Measurements from ENCODE around the gene TMEM132C.

Gene TMEM132C

GRCh38 chr12:128426511-128426910, 159.5 kb downstream of the TMEM132C start:
- no peak for DNase-seq (ENCODE audit: insufficient read length, low spot score)
- TF ChIP-seq POLR2A (IDR thresholded peaks at IDR 0.05; ENCODE audit: low read depth, low read length) = no peak
- FAIRE-seq = no peak

- no peak for DNase-seq (ENCODE audit: insufficient read length, low spot score)
- no peak for FAIRE-seq
- no peak for TF ChIP-seq POLR2A (IDR thresholded peaks at IDR 0.05; ENCODE audit: low read depth, low read length)
Measured at GRCh38 chr12:128439796-128440195, 172.8 kb downstream of the TMEM132C start.

GRCh38 chr12:128442096-128442495, 175.1 kb downstream of the TMEM132C start:
- no peak for TF ChIP-seq POLR2A (IDR thresholded peaks at IDR 0.05; ENCODE audit: low read depth, low read length)
- DNase-seq (ENCODE audit: insufficient read length, low spot score) (no peak), FAIRE-seq (no peak)

- no peak for FAIRE-seq
- TF ChIP-seq POLR2A (IDR thresholded peaks at IDR 0.05; ENCODE audit: low read depth, low read length) = no peak
- DNase-seq (ENCODE audit: insufficient read length, low spot score) = no peak
Measured at GRCh38 chr12:128444598-128444997, 177.6 kb downstream of the TMEM132C start.

- TF ChIP-seq POLR2A (IDR thresholded peaks at IDR 0.05; ENCODE audit: low read depth, low read length) = no peak
- FAIRE-seq (no peak), DNase-seq (ENCODE audit: insufficient read length, low spot score) (no peak)
Measured at GRCh38 chr12:128445415-128446127, 178.6 kb downstream of the TMEM132C start.

- DNase-seq (ENCODE audit: insufficient read length, low spot score) (no peak), FAIRE-seq (no peak)
- no peak for TF ChIP-seq POLR2A (IDR thresholded peaks at IDR 0.05; ENCODE audit: low read depth, low read length)
Measured at GRCh38 chr12:128449146-128449894, 182.3 kb downstream of the TMEM132C start.

GRCh38 chr12:128450810-128451209, 183.8 kb downstream of the TMEM132C start:
- TF ChIP-seq POLR2A (IDR thresholded peaks at IDR 0.05; ENCODE audit: low read depth, low read length) = no peak
- FAIRE-seq = no peak
- DNase-seq (ENCODE audit: insufficient read length, low spot score) = no peak

- no peak for TF ChIP-seq POLR2A (IDR thresholded peaks at IDR 0.05; ENCODE audit: low read depth, low read length)
- no peak for FAIRE-seq
- DNase-seq (ENCODE audit: insufficient read length, low spot score) = no peak
Measured at GRCh38 chr12:128455851-128456250, 188.9 kb downstream of the TMEM132C start.

- no peak for FAIRE-seq
- no peak for DNase-seq (ENCODE audit: insufficient read length, low spot score)
- TF ChIP-seq POLR2A (IDR thresholded peaks at IDR 0.05; ENCODE audit: low read depth, low read length) = no peak
Measured at GRCh38 chr12:128456922-128457321, 190.0 kb downstream of the TMEM132C start.

- DNase-seq (ENCODE audit: insufficient read length, low spot score) = no peak
- FAIRE-seq = no peak
- no peak for TF ChIP-seq POLR2A (IDR thresholded peaks at IDR 0.05; ENCODE audit: low read depth, low read length)
Measured at GRCh38 chr12:128458301-128458974, 191.5 kb downstream of the TMEM132C start.

- TF ChIP-seq POLR2A (IDR thresholded peaks at IDR 0.05; ENCODE audit: low read depth, low read length) = no peak
- FAIRE-seq (no peak), DNase-seq (ENCODE audit: insufficient read length, low spot score) (no peak)
Measured at GRCh38 chr12:128459067-128459466, 192.1 kb downstream of the TMEM132C start.

- TF ChIP-seq POLR2A (IDR thresholded peaks at IDR 0.05; ENCODE audit: low read depth, low read length) = no peak
- DNase-seq (ENCODE audit: insufficient read length, low spot score) (no peak), FAIRE-seq (no peak)
Measured at GRCh38 chr12:128463881-128464280, 196.9 kb downstream of the TMEM132C start.

- FAIRE-seq = no peak
- no peak for TF ChIP-seq POLR2A (IDR thresholded peaks at IDR 0.05; ENCODE audit: low read depth, low read length)
Measured at GRCh38 chr12:128467882-128468281, 200.9 kb downstream of the TMEM132C start.

GRCh38 chr12:128468926-128469325, 202.0 kb downstream of the TMEM132C start:
- DNase-seq (ENCODE audit: insufficient read length, low spot score) (no peak), FAIRE-seq (no peak)
- TF ChIP-seq POLR2A (IDR thresholded peaks at IDR 0.05; ENCODE audit: low read depth, low read length) = no peak

More at GRCh38 chr12:128467882-128468281, 200.9 kb downstream of the TMEM132C start:
- DNase-seq (ENCODE audit: insufficient read length, low spot score) = no peak
